HG02588 (cell line): ENCODE measurements around the gene DECR2.
"Not testable (repeated sequence)": the region's sequence is repeated elsewhere in the genome, so short reads cannot be mapped to it uniquely, and the experiment has no call there.

Experiments
- ATAC-seq: cut with Tn5 transposase; IDR thresholded peaks from one replicate; pipeline ENCODE4 v1.9.1; 2021; ENCODE audit warnings: mild to moderate bottlenecking, moderate library complexity; ENCODE audit not compliant: unreplicated experiment

DECR2 gene

DNA sequence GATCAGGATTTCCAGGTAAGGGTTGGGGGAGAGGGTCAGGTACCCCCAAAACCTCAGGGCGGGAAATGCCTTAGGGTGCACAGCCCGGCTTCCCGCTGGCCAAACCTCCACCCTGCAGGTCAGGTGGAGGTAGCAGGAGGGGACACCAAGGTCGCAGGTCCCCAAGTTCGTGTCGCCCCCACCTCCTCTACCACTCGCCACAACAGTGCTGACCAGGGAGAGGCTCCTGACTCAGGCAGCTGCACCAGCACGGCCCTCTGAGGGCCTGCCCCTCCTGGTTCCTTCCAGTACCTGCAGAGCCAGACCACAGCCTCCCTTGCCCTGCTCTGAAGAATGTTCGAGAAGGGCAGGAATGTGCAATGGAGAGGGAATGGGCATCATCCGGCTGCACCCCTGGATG lies 35.2 kb upstream of the DECR2 start:
- no peak for ATAC-seq

GRCh38 chr16:367333-367903 lies 34.3 kb upstream of the DECR2 start:
- no peak for ATAC-seq

- no peak for ATAC-seq
Measured at GRCh38 chr16:368388-369158, 33.1 kb upstream of the DECR2 start.

DNA sequence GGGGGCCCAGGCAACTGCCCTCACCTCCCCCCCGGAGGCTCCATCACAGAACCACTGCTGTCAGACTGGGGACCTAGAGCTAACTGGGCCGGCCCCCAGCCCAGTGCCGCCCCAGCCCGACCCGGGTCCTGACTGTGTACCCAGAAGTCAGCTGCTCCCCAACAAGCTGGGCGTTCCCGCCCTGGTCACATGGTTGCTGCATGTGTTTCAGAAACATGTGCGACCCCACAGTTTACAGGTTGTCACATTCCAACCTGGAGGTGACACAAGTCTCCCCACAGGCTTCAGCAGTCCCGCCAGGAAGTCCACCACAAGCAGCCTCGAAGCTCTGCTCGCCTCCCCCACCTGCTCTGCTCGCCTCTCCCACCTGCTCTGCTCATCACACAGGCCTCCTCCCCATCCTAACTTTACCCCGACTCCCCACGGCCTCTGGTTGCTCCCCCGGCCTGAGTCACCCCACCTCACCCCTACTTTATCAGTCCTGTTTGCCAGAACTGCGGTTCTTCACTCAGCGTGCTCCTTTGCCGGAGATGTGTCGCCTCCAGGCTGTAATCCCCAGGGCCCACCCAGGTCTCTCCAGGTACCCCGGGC lies 32.3 kb upstream of the DECR2 start:
- ATAC-seq: no peak

GRCh38 chr16:369866-370436 lies 31.7 kb upstream of the DECR2 start:
- ATAC-seq: no peak

GRCh38 chr16:370443-370842 lies 31.2 kb upstream of the DECR2 start, which contains the start of gene MRPL28:
TSS of gene MRPL28 (minus strand) at chr16:370538. CDS start at chr16:370218, 320 bp downstream.
- ATAC-seq: peak; percentile 74

GRCh38 chr16:370979-371514 lies 30.6 kb upstream of the DECR2 start:
- ATAC-seq: no peak

DNA sequence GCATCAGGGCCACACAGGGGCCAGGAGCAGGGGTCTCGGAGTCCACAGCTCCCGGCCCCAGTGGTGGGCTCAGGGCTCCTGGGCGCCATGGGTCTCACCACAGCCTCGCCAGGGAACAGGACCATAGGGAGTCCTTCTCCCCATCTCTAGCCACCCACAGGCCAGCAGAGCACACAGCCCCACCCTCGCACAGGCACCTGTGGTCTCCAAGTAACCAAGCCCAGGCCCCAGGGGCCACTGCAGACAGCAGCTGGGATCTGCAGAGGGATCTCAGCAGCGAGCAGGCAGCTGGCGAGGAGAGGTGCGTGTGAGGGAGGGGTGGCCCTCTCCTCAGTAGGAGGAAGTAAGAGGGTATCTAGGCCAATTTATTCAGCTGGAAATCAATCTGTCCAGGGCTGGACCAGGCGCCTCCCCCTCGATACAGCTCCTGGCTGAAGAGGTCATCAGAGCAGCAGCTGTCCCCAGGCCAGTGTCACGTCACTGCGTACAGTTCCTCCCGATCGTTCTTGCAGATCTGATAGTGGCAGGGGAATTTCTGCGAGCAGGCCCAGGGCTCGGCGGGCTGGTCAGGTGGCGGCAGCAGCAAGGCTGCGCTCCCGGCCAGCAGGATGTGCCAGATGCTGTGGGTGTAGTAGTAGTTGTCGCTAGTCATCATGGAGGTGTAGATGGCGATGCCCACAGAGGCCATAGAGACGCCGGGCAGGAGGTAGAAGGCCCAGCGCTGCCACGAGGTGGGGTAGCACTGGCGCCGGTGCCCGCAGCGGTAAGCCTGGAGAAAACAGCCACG lies 30.0 kb upstream of the DECR2 start:
- no peak for ATAC-seq

DNA sequence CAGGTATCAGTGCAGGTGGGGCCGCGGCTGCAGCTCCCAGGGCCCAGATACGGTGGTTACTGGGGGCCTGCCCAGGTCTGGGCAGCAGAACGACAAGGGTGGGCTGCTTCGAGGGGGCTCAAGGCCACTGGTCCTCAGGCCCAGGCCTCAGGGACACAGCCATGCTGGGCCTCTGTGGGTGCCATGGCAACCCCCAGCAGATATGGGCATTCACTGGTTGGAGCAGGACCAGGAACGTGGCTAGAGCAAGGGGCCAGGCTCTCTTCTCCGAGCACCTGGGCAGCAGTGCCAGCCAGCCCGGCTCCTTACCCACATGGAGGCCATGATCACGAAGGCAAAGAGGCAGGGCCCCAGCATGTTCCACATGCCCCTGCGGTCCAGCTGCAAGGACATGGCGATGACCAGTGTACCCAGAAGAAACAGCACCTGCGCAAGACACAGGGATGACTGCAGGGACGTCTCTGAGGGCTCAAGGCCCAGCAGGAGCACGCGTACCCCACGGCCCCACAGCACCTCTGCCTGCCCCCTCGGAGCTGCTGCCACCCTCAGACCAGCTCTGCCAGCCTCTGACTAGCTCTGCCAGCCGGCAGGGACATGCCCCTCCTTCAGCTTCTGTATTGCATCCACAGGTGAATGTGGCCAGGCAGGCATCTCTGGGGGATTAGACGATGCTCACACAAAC lies 29.2 kb upstream of the DECR2 start:
- ATAC-seq: no peak

DNA sequence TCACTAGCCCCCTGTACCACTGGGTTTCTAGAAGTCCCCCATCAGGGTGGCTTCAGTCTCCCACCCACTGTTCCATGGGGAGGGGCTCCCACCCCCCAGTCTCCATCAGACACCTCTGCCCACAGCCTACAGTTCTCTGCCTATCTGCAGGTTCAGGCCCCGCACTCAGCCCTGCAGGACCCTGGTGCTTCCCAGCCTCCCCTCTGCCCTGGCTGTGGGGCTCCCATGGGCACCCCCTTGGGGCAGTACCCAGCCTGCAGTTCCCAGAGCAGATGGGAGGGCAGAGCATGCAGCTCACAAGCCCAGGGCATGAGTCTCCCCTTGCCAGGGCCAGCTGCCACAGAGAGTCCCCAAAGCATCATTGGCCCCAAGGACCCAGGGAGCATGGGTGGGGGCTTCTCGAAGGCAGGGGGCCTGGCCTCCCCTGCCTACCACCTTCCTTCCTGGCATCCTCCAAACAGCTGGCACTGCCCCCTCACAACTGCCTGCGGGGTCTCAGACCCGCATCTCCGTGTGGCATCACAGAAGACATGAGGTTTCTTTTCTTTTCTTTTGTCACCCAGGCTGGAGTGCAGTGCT lies 28.6 kb upstream of the DECR2 start:
- no peak for ATAC-seq

GRCh38 chr16:373848-374615 lies 27.7 kb upstream of the DECR2 start:
- no peak for ATAC-seq

DNA sequence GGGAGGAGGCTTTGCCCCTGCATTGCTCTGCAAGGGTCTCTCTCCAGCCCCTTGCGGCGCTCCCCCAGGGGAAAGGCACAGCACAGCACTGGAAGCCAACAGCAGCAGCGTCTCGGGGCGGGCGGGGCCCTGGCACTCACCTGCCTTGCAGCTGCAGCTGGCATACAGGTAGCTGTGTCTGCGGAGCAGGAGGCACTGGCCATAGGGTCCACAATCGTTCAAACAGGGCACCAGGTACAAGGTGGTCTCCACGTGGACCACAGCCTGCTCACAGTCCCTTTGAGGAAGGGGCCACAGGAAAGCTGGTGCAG lies 27.1 kb upstream of the DECR2 start:
- ATAC-seq: no peak

DNA sequence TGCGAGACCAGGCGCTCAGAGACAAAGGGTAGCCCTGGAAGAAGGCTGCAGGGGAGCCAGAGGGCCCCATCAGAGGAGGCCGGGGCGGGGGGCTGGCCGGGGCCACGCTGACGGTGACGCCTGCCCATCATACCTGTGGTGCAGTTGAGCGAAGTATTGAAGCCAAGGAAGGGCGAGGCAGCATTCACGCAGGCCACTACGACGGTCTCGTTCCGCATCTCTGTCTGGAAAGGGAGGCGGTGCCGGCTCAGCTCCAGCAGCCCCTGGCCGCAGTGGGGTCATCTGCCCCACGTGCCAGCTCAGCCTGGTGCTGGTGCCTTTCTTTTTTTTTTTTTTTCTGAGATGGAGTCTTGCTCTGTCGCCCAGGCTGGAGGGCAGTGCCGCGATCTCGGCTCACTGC lies 26.5 kb upstream of the DECR2 start:
- ATAC-seq: no peak

DNA sequence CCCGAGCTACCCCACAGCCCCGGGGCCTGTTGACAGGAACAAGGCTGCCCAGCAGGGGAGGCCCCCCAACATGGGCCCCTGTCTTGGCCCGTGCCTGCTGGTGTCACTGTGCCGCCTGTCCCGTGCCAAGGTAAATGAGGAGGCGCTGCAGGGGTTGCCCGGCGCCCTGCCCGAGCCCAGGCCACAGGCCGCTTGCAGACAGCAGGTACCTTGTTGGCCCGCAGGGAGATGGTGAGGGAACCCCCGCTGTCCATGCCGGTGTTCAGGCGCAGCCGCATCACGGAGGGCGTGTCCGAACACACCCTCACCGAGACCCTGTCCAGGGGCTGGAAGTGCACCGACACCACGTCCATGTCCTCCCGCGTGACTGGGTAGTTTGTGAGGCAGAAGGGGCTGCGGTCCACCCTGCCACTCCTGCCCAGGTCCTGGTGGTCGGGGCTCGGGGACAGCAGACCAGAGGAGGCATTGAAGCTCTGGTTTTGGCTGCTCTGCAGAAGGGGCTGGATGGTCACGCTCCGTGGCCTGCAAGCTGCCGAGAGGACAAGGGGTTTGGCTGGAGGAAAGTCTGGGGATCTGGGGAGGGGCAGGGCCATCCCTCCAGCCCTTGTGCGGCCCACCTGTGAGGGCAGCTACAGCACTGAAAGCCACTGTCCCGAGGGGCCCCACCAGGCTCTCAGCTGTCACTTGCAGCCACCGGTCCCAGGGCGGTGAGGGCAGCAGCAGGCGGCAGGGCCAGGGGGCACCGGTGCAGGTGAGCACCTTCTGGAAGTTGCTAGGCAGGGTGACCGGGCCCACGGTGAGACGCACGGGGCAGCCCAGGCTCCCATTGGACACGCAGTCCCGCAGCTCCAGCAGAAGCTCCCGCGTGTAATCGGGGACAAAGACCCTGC lies 25.5 kb upstream of the DECR2 start:
- ATAC-seq: no peak

DNA sequence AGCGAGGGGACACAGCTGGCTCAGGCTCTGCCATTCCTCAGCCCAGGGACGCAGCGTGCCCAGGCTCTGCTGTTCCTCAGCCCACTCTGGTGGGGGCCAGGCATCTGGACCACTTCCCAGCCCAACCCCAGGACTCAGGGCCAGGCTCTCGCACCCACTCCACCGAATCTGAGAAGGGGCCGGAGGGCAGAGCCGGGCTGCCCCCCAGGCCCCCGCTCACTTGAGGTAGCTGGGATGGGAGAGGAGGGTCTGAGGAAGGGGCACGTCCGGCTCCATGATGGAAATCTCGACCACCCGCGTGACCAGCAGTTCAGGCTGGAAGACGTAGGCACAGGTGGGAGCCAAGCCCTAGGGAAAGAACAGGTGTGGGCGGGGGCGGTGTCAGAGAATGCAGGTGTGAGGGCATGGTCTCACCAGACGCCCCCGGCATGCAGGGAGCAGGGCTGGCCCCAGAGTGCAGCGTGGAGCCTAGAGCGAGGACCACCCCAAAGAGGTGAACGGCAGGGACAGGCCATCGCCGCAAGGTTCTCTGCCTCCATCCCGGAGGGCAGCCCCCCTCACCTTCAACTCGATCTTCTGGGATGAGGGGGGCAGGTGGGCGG lies 24.8 kb upstream of the DECR2 start:
- no peak for ATAC-seq

GRCh38 chr16:377419-377951 lies 24.2 kb upstream of the DECR2 start:
- no peak for ATAC-seq

- not testable (repeated sequence) for ATAC-seq
Measured at GRCh38 chr16:378113-378820, 23.4 kb upstream of the DECR2 start.
